CD4-positive, alpha-beta T cell treated with Interleukin-15 for 4 hours (primary cell): Measurements from ENCODE around the gene TFF3.
"Not testable (repeated sequence)": the region's sequence is repeated elsewhere in the genome, so short reads cannot be mapped to it uniquely, and the experiment has no call there.

Experiments used
- DNase-seq: peaks from one replicate; pipeline ENCODE4 v3.0.0-alpha.2; 2020; ENCODE audit warnings: low spot score

The TFF3 gene

GRCh38 chr21:42304556-42305454 lies 10.4 kb downstream of the TFF3 start:
- no peak for DNase-seq

- no peak for DNase-seq
These were observed 11.8 kb downstream of the TFF3 start for GRCh38 chr21:42303443-42303842.

DNA sequence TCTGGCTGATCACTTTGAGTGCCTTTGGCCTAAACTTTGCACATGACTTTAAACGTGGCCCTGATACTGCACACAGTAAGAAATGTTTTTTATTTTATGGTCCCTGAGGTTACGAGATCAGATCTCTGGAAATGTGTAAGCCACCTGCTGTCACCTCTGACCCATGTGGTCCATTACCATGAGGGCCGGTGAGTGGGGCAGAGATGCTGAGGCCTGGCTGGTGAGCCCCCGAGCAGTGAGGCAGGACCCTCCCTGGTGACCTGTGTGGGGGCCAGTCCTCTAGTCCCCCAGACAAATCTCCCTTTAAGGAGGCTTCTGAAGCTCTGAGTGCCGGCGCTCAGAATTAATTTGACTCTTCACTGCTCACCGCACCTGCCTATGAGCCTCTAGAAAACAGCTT lies 12.4 kb downstream of the TFF3 start:
- no peak for DNase-seq

DNA sequence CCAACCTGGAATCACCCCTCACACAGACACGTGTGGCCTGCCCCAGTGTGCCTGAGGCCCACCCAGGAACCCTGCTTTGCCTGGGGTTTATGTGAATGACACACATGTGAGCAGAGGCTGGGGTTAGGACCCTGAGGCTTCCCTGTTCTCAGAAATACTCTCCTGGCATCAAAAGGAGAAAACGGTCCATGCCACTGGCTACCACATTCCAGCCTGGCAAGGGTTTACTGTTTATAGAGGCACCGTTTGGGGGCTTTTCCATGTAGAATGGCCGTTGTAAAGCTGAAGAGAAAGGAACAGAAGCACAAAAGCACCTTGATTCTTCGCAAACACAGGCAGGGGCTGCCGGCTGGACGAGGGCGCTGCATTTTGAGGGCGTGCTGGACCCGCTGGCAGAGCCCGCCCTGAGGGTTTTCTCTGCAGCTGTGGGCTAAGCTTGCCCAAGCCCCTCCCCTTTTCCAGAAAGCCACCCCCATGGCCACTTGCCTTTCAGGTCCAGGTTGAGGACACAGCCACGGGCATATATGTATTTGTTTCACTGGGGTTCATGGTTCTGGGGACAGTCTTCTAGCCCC lies 13.0 kb downstream of the TFF3 start:
- DNase-seq: no peak

DNA sequence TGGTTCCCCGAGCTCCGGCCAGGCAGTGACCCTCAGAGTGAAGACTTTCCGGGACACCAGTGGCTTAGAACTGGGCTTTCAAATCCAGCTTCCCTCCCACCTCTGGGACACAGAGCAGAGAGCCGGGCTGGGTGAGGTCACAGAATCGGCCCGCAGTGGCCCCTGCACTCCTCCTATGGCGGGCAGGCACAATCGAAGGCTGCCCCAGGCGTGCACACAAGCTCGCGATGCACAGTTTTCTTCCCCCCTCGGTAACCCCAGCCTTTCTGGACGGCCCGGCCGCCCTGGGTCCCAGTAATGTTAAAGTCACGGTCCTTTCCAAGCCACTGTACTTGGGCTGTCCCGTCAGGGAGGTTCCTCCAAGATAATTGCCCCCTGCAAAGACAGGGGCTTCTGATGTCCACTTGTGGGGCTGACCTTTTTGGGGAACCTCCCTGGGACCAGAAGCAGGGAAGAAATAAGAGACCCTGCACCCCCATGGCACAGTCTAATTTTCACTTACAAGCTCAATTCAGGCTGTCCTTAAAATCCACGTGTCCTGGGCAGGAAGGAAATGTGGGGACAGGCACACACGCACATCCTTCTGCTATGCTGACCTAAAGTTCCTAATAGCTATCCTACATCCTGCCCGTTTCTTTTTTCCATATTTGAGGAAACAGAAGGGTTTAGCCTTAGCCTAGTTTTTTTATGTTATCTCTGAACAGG lies 13.7 kb downstream of the TFF3 start:
- DNase-seq: no peak

GRCh38 chr21:42300956-42301355 lies 14.3 kb downstream of the TFF3 start:
- no peak for DNase-seq

DNA sequence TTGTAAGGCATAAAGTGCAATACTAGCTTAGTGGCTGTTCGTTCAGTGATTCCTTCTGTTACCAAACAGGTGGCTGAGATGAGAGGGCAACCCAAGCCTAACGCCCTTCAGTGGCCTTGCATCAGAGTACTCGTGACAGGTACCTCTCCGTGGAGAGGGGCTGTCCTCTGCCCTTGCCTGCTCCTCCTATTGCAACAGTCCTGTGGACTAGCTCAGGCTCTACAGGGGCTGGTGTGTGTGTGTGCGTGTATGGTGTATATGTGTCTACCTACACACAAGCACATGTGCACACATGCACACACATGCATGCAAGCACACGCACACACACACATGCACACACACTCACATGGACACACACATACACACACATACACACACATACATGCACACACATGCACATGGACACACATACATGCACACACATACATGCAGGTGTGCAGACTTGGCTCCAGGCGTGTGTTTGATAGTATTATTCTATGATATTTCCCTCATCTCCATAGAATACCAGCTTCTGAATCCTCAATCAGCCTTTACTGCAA lies 15.1 kb downstream of the TFF3 start:
- no peak for DNase-seq

- no peak for DNase-seq
These were observed 15.7 kb downstream of the TFF3 start for GRCh38 chr21:42299324-42300044.

DNA sequence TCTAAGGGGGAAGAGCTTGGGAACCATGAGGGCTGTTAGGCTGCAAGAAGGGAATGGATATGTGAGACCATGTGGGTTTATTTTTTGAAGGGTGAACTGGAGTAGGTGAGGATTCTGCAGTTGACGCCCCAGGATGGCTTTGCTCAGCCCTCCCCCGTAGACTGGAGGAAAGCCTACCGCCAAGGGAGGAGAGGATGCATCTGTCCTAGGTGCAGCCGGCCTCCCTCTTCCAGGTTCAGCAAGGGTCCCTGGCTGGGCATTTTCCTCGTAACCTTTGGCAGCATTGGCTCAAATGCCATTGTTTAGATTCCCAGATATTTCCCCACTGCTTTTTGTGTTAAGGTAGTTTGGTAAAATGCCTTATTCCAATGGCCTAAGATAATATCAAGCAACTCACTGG lies 16.6 kb downstream of the TFF3 start:
- no peak for DNase-seq

DNA sequence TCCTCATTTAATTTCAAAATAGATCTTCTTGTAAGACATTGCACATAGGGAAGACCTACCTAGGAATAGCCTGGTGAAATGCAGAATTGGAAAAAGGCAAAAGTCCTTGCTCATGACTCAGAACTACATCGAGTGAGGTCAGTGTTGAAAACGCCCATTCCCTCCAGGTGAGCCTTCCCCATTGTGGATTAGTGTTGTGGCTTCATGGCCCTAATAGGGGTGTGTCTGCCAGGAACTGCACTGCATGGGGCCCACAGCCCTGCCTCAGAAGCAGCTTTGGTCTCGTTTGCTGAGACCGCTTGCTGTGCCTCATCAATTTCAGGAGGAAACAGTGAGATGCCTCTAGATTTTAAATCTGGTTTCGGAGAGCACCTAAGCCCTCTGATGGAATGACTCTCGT lies 17.0 kb downstream of the TFF3 start:
- DNase-seq: no peak

DNA sequence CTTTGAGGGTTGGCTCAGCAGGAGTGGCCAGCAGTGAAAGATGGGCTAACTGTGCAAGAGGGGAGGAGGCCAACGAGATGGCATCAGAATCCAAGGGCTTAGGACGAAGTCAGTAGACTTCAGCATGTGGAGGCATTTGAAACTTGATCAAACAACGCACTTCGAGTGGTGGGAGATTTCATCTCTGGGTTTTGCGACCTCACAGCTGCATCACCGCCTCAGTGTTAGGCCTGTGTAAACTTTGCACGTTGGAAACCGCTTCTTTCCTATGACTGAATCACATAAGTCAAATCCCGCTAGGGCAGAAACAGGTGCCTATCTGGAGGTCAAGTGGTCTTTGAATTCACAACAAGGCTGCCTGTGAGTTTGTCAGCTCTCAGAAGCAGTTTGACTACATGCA lies 17.8 kb downstream of the TFF3 start:
- no peak for DNase-seq

DNA sequence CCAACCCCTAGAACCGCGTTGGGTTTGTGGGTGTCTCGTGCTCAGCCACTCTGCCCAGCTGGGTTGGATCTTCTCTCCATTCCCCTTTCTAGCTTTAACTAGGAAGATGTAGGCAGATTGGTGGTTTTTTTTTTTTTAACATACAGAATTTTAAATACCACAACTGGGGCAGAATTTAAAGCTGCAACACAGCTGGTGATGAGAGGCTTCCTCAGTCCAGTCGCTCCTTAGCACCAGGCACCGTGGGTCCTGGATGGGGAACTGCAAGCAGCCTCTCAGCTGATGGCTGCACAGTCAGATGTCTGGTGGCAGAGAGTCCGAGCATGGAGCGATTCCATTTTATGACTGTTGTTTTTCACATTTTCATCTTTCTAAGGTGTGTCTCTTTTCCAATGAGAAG lies 18.7 kb downstream of the TFF3 start:
- DNase-seq: no peak

- DNase-seq: no peak
These were observed 19.4 kb downstream of the TFF3 start for GRCh38 chr21:42295845-42296244.

- no peak for DNase-seq
These were observed 20.8 kb downstream of the TFF3 start for GRCh38 chr21:42294273-42294880.

- DNase-seq: no peak
These were observed 21.4 kb downstream of the TFF3 start for GRCh38 chr21:42293649-42294272.

GRCh38 chr21:42292563-42293142 lies 22.6 kb downstream of the TFF3 start:
- DNase-seq: not testable (repeated sequence)

GRCh38 chr21:42291751-42292562 lies 23.3 kb downstream of the TFF3 start:
- DNase-seq: no peak

DNA sequence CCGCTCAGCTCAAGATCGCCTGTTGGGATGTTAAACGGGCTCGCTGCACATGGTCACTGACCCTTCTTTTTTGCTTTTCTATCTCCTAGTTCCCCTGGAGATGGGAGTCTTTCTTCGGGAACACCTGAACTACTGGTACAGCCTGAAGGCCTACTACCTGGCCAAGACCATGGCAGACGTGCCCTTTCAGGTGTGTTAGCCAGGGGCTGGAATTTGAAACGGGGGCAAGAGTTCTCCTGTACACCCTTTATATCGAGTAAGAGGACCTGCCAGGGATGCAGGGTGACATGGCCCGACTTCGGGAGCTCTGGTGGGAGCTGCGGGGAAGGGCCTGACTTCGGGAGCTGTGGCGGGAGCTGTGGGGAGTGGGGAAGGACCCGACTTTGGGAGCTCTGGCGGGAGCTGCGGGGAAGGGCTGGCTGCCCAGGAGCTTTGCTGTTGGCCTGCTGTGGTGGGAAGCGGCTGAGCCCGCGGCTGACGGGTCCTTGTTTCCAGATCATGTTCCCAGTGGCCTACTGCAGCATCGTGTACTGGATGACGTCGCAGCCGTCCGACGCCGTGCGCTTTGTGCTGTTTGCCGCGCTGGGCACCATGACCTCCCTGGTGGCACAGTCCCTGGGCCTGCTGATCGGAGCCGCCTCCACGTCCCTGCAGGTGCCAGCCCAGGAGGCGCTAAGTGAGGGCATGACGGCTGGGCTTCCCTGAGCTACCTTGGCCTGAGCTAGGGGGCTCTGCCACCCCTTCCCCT lies 24.0 kb downstream of the TFF3 start:
- DNase-seq: no peak

- no peak for DNase-seq
These were observed 24.7 kb downstream of the TFF3 start for GRCh38 chr21:42290505-42290904.
